SK-N-SH (cell line): ENCODE data around the gene KIR2DL1.

Experiments used
- FOSL2 ChIP-seq: IDR thresholded peaks from 2 replicates; pipeline ENCODE4 v1.4.0; 2012; ENCODE audit warnings: low read depth, mild to moderate bottlenecking, moderate library complexity, borderline replicate concordance
- FOXM1 ChIP-seq: IDR thresholded peaks from 2 replicates; pipeline ENCODE4 v1.4.0; 2012; ENCODE audit warnings: low read depth, mild to moderate bottlenecking
- JUND ChIP-seq: IDR thresholded peaks from 2 replicates; pipeline ENCODE4 v1.4.0; 2012
- MEF2A ChIP-seq: IDR thresholded peaks from 2 replicates; pipeline ENCODE4 v1.4.0; 2012; ENCODE audit warnings: low read depth, borderline replicate concordance
- POLR2AphosphoS5 ChIP-seq: IDR thresholded peaks from 2 replicates; pipeline ENCODE4 v1.6.1; 2012; ENCODE audit warnings: low read depth, low read length
- RCOR1 ChIP-seq: fragments of 150-350 bp; IDR thresholded peaks from 2 replicates; pipeline ENCODE4 v1.6.1; 2017; ENCODE audit warnings: antibody characterized with exemption, low read length
- SIN3A ChIP-seq: IDR thresholded peaks from 2 replicates; pipeline ENCODE4 v1.6.1; 2012; ENCODE audit warnings: low read depth, mild to moderate bottlenecking, low read length, moderate library complexity, borderline replicate concordance
- YY1 ChIP-seq: IDR thresholded peaks from 2 replicates; pipeline ENCODE4 v1.4.0; 2012; ENCODE audit warnings: low read depth, mild to moderate bottlenecking
- TF ChIP-seq, protein P1 (sequence below): fragments of 200-600 bp; sonication (generic); IDR thresholded peaks from 2 replicates; pipeline ENCODE4 v1.6.1; 2017; ENCODE audit warnings: antibody characterized with exemption, mild to moderate bottlenecking, moderate library complexity
- TF ChIP-seq, protein P2 (sequence below): IDR thresholded peaks from 2 replicates; pipeline ENCODE4 v1.6.1; 2012; ENCODE audit warnings: mild to moderate bottlenecking, low read depth, low read length, moderate library complexity

DNA sequence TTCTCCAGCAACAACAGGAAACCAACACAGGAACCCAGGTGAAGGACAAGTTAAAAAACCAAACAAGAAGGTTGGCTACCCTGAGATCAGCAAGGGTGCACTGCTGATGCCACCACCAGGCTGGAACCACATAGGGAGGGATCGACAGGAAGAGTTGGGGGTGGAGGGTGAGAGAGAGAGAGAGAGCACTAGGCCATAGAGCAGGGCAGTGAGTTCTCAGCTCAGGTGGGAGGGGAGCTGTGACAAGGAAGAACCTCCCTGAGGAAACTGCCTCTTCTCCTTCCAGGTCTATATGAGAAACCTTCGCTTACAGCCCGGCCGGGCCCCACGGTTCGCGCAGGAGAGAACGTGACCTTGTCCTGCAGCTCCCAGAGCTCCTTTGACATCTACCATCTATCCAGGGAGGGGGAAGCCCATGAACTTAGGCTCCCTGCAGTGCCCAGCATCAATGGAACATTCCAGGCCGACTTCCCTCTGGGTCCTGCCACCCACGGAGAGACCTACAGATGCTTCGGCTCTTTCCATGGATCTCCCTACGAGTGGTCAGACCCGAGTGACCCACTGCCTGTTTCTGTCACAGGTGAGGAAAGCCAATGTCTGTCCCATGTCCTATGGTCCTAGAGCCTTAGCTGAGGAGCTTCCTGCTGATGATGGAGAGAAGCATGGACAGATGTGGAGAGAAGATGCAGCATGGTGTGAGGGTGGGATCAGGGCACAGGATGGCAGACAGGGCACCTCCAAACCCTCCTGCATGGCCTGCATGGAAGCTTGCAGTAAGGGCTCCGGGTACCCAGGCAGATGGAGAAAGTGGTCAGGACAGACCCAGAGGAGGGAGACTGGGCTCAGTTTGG lies 36.3 kb downstream of the KIR2DL1 start:
- TF ChIP-seq POLR2AphosphoS5 (no peak), FOSL2 (no peak), RCOR1 (no peak), MEF2A (no peak), JUND (no peak), FOXM1 (no peak), YY1 (no peak), SIN3A (no peak)
- TF ChIP-seq, protein P1, sequence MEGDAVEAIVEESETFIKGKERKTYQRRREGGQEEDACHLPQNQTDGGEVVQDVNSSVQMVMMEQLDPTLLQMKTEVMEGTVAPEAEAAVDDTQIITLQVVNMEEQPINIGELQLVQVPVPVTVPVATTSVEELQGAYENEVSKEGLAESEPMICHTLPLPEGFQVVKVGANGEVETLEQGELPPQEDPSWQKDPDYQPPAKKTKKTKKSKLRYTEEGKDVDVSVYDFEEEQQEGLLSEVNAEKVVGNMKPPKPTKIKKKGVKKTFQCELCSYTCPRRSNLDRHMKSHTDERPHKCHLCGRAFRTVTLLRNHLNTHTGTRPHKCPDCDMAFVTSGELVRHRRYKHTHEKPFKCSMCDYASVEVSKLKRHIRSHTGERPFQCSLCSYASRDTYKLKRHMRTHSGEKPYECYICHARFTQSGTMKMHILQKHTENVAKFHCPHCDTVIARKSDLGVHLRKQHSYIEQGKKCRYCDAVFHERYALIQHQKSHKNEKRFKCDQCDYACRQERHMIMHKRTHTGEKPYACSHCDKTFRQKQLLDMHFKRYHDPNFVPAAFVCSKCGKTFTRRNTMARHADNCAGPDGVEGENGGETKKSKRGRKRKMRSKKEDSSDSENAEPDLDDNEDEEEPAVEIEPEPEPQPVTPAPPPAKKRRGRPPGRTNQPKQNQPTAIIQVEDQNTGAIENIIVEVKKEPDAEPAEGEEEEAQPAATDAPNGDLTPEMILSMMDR = no peak
- TF ChIP-seq, protein P2, sequence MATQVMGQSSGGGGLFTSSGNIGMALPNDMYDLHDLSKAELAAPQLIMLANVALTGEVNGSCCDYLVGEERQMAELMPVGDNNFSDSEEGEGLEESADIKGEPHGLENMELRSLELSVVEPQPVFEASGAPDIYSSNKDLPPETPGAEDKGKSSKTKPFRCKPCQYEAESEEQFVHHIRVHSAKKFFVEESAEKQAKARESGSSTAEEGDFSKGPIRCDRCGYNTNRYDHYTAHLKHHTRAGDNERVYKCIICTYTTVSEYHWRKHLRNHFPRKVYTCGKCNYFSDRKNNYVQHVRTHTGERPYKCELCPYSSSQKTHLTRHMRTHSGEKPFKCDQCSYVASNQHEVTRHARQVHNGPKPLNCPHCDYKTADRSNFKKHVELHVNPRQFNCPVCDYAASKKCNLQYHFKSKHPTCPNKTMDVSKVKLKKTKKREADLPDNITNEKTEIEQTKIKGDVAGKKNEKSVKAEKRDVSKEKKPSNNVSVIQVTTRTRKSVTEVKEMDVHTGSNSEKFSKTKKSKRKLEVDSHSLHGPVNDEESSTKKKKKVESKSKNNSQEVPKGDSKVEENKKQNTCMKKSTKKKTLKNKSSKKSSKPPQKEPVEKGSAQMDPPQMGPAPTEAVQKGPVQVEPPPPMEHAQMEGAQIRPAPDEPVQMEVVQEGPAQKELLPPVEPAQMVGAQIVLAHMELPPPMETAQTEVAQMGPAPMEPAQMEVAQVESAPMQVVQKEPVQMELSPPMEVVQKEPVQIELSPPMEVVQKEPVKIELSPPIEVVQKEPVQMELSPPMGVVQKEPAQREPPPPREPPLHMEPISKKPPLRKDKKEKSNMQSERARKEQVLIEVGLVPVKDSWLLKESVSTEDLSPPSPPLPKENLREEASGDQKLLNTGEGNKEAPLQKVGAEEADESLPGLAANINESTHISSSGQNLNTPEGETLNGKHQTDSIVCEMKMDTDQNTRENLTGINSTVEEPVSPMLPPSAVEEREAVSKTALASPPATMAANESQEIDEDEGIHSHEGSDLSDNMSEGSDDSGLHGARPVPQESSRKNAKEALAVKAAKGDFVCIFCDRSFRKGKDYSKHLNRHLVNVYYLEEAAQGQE = no peak
